ENCODE results near the gene GPR162.

GRCh38 chr12:6817662-6818157 lies 3.9 kb upstream of the GPR162 start:
- no peak for TF ChIP-seq CTCF (IDR thresholded peaks at IDR 0.05)
- TF ChIP-seq POLR2A (IDR thresholded peaks at IDR 0.05), result no peak

Measured in heart left ventricle (tissue), 13 donors.